GOT3 (cell line): ENCODE data around the gene CT45A5.
"Not testable (repeated sequence)": the region's sequence is repeated elsewhere in the genome, so short reads cannot be mapped to it uniquely, and the experiment has no call there.

Experiments
- DNase-seq: peaks from one replicate; lab custom pipeline; 2025; ENCODE audit warnings: mixed read lengths; lab: John Stamatoyannopoulos, UW

Gene CT45A5, protein sequence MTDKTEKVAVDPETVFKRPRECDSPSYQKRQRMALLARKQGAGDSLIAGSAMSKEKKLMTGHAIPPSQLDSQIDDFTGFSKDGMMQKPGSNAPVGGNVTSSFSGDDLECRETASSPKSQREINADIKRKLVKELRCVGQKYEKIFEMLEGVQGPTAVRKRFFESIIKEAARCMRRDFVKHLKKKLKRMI

DNA sequence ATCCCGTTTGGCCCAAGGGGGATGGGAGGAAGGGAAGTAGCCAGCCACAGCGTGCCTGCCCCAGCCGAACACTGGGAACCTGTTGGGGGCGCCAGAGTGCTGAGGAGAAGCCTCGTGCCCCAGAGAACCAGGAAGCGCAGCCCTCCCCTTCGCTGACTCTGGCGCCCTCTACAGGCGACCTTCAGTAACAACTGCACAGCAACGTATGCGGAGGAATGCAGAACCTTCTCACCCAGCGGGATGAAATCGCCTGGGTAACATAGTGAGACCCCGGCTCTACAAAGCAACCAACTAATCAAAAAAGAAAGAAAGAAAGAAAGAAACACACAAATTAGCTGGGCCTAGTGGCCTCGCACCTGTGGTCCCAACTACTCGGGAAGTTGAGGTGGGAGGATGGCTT is at the start of gene CT45A5:
Gene CT45A5 (minus strand): TSS at position 101 of the 400 bp plus-strand sequence. CDS start 3,774 bp downstream, outside the sequence.
- not testable (repeated sequence) for DNase-seq

DNA sequence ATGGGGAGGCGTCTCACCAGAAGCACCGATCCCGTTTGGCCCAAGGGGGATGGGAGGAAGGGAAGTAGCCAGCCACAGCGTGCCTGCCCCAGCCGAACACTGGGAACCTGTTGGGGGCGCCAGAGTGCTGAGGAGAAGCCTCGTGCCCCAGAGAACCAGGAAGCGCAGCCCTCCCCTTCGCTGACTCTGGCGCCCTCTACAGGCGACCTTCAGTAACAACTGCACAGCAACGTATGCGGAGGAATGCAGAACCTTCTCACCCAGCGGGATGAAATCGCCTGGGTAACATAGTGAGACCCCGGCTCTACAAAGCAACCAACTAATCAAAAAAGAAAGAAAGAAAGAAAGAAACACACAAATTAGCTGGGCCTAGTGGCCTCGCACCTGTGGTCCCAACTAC is 34.6 kb upstream of the CT45A5 start, which contains the start of gene CT45A2:
Gene CT45A2 (minus strand): TSS at position 101 of the 400 bp plus-strand sequence. CDS start 3,747 bp downstream, outside the sequence.
- DNase-seq: not testable (repeated sequence)

DNA sequence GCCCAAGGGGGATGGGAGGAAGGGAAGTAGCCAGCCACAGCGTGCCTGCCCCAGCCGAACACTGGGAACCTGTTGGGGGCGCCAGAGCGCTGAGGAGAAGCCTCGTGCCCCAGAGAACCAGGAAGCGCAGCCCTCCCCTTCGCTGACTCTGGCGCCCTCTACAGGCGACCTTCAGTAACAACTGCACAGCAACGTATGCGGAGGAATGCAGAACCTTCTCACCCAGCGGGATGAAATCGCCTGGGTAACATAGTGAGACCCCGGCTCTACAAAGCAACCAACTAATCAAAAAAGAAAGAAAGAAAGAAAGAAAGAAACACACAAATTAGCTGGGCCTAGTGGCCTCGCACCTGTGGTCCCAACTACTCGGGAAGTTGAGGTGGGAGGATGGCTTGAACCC is 17.4 kb upstream of the CT45A5 start, which contains the start of gene CT45A6:
Gene CT45A6 (minus strand): TSS at position 101 of the 400 bp plus-strand sequence. CDS start 3,794 bp downstream, outside the sequence.
- not testable (repeated sequence) for DNase-seq

DNA sequence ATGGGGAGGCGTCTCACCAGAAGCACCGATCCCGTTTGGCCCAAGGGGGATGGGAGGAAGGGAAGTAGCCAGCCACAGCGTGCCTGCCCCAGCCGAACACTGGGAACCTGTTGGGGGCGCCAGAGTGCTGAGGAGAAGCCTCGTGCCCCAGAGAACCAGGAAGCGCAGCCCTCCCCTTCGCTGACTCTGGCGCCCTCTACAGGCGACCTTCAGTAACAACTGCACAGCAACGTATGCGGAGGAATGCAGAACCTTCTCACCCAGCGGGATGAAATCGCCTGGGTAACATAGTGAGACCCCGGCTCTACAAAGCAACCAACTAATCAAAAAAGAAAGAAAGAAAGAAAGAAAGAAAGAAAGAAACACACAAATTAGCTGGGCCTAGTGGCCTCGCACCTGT is 17.2 kb downstream of the CT45A5 start, which contains the start of gene CT45A3:
Gene CT45A3 (minus strand): TSS at position 101 of the 400 bp plus-strand sequence. CDS start 3,747 bp downstream, outside the sequence.
- not testable (repeated sequence) for DNase-seq

DNA sequence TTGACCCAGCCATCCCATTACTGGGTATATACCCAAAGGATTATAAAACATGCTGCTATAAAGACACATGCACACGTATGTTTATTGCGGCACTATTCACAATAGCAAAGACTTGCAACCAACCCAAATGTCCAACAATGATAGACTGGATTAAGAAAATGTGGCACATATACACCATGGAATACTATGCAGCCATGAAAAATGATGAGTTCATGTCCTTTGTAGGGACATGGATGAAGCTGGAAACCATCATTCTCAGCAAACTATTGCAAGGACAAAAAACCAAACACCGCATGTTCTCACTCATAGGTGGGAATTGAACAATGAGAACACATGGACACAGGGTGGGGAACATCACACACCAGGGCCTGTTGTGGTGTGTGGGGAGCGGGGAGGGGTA is 40.6 kb downstream of the CT45A5 start:
- DNase-seq: not testable (repeated sequence)

DNA sequence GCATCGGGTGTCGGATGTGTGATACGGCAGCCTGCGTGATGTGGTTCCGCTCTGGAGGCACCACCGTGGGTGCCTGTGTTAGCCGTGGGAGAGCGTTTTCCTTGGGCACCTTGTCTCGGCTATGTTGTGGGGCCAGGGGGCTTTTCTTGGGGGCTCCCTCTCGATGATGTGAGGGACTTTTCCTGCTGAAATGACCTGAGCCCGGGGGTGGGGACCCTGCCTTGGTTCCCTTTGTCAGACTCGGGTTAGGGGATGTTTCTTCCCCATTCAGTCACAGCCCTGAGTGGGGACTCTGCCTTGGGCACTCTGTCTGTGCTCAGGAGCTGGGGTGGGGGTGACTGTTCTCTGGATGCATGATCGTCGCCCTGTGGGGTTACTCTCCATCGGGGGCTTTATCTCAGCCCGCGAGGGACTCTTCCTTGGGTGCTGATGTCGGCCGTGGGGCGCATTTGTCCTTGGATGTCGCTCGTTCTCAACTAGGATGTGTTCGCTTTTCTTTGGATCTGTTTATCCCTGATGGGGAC is 44.0 kb downstream of the CT45A5 start:
- DNase-seq: no peak

DNA sequence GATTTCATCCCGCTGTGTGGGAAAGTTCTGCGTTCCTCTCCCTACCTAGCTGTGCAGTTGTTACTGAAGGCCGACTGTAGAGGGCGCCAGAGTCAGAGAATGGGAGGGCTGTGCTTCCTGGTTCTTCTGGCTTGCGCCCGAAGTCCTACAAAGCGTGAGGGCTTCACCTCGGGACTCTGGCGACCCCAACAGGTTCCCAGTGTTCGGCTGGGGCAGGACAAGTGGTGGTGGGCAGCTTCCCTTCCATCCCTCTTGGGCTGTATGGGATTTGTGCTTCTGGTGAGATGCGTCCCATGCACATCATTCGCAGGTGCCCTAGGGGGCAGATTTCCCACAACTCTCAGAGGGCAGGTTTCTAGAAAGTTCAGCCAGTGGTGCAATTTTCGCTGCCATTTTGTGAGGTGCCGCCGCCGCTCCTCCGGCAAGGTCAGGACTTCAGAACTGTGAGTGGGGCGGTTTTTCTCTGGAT is 44.6 kb downstream of the CT45A5 start:
- no peak for DNase-seq

DNA sequence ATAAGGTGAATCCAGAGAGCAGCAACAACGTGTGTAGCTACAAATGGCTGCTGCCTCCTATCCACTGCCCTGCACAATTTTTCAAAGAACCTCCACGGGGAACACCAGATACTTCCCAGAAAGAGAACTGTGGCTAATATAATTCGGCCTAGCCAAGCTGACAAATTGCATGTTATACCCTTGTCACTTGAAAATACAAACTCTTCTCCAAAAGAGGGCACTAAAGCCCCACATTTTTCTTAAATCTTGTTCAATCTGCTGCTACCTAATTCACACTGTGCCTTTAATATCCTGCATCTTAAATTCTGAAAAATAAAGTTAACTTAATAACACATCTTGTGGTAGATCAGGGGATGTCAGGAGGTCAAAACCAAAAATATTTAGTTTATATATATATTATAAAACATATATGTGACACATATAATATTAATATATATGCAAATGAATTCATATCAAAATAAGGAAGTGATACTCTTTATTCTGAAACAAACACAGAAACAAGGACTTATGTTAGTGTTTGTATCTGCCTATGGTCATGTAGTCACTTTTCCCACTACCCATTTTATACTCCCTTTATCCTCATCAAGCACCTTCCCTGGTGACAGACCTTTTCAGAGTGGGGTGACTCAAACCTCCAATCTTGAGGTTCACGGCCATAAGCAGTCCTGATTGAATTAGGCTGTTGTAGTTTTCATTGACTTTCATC is 47.8 kb downstream of the CT45A5 start:
- DNase-seq: no peak

DNA sequence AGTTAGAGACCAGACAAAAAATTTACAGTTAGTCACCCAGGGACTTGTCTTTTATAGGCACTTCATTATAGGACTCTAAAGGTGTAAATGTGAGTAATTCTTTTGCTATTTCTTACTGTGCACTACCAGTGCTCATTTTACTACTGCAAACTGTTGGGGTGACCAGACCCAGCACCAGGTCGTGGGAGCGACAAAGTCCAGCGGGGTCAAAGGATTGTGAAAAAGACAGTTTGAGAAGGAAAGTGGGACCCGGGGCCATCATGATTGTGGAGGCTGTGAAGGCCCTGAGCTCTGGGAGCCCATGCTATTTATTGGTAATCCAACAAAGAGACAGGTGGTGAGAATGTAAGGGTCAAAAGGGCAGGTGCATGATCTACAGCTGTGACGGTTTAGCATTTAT is 50.6 kb downstream of the CT45A5 start:
- not testable (repeated sequence) for DNase-seq
